Fibroblast of skin of back (primary cell): ENCODE results near the gene WIZ.

Experiments used
- DNase-seq: peaks from one replicate; pipeline ENCODE4 v3.0.0-alpha.2; 2013

WIZ gene

GRCh38 chr19:15373644-15374043, 76.1 kb downstream of the WIZ start:
- no peak for DNase-seq

- no peak for DNase-seq
Measured at GRCh38 chr19:15372891-15373301, 76.9 kb downstream of the WIZ start.

- no peak for DNase-seq
Measured at GRCh38 chr19:15372470-15372869, 77.3 kb downstream of the WIZ start.

- DNase-seq, result no peak
Measured at GRCh38 chr19:15371786-15372380, 77.9 kb downstream of the WIZ start.

- DNase-seq, result no peak
Measured at GRCh38 chr19:15371119-15371518, 78.6 kb downstream of the WIZ start.
